H4 (cell line): Measurements from ENCODE around the gene DPY19L3. TPM values are rescaled to one million over a fixed set of nuclear protein-coding genes. Genes with fewer than 3 reads are reported as not detected.
A peak's percentile ranks its signal among the peaks of the same experiment; 100 is the strongest.
"Not testable (repeated sequence)": the region's sequence is repeated elsewhere in the genome, so short reads cannot be mapped to it uniquely, and the experiment has no call there.

Experiments used
- DNase-seq: peaks from one replicate; pipeline ENCODE4 v3.0.0-alpha.2; 2015; ENCODE audit warnings: low spot score
- total RNA-seq: library from RNA; depleted of rRNA; stranded (reverse); fragments of >200 nt; shearing (Covaris generic); gene quantifications from 2 replicates; pipeline ENCODE4 v1.2.3, GENCODE V29; 2014

DPY19L3 gene
- total RNA-seq, 1 experiment from 2014 or later, result 10.7 TPM

GRCh38 chr19:32442650-32443049 lies 37.1 kb downstream of the DPY19L3 start:
- no peak for DNase-seq

GRCh38 chr19:32447534-32447933 lies 42.0 kb downstream of the DPY19L3 start:
- not testable (repeated sequence) for DNase-seq

- DNase-seq, result no peak
These were observed 42.5 kb downstream of the DPY19L3 start for GRCh38 chr19:32448026-32448425.

DNA sequence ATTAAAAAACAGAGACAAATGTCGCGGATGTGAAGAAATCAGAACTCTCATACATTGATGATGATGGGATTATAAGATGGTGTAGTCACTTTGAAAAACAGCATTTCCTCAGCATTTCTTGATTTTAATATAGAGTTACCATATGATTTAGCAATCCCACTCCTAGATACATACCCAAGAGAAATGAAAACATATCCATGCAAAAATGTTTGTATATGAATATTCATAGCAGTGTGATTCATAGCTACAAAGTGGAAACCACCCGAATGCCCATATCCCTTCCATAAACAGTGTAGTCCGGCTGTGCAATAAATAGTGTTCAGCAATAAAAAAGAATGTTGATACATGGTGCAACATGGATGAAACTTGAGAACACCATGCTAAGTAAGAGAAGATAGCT lies 44.6 kb downstream of the DPY19L3 start:
- DNase-seq, result no peak

DNA sequence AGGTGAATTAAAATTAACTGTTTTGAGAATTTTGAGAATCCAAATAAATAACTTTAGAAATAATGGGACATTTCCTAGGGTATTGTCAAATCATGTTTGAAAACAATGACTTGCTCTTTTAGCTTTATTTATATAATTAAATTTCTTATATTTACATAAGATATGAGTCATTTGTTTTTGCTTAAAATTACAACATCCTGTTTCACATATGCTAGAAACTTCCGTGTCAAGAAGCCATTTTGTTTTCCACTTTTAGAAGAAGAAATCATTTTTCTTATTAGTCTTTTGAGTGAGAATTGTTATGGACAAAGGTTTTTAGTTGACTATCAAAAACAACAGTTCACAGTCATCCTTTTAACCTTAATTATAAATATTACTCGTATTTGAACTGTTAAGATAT lies 48.2 kb downstream of the DPY19L3 start:
- peak; percentile 65 for DNase-seq

- no peak for DNase-seq
These were observed 50.8 kb downstream of the DPY19L3 start for GRCh38 chr19:32456406-32456805.

- DNase-seq, result no peak
These were observed 52.1 kb downstream of the DPY19L3 start for GRCh38 chr19:32457571-32458158.

- DNase-seq, result no peak
These were observed 53.0 kb downstream of the DPY19L3 start for GRCh38 chr19:32458500-32459123.

DNA sequence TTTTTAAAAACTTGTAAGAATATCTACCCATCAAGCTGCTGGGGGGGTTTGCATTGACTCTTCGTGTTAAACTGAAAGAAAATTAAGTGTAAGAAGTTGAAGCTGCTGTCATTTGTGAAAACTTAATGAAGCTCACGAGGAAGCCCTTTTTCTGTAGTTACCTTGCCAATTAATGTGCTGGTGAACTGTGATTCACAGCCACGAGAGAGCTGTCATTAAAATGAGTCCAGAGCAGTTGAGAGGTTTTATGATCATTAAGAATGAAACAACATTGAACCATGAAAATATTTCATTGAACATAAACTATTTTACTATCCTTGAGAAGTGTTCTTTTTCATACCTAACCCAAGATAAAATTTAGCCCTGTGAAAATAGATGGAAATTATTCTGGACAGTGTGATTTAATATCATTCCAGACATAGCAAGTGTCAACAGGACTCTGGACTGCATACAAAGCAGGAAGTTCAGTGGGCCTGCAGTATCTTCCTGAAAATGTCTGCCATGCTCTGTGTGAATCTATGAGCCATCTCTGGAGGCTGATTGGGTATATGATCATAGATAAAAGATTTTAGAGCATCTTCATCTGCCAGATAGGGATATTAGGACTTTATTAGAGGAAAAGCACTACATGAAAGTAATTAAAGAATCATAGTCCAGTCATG lies 53.8 kb downstream of the DPY19L3 start:
- no peak for DNase-seq

GRCh38 chr19:32460476-32460875 lies 54.9 kb downstream of the DPY19L3 start:
- DNase-seq, result no peak

DNA sequence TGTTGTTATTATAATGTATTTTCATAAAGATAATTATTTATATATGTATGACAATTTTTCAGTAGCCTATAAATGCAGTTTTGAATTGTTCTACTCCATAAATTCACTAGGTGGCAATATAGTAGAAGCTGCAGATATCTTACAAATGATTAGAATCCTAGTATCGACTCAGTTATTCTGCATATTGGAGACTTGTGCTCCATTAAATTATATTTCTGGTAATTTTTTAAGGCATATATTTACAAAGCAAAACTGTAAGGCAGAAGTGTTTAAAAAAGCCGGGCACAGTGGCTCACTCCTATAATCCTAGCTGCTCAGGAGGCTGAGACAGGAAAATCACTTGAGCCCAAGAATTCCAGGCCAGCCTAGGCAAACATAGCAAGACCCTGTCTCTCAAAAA lies 58.7 kb downstream of the DPY19L3 start:
- DNase-seq, result peak; percentile 16

- DNase-seq, result no peak
These were observed 59.6 kb downstream of the DPY19L3 start for GRCh38 chr19:32465176-32465575.

DNA sequence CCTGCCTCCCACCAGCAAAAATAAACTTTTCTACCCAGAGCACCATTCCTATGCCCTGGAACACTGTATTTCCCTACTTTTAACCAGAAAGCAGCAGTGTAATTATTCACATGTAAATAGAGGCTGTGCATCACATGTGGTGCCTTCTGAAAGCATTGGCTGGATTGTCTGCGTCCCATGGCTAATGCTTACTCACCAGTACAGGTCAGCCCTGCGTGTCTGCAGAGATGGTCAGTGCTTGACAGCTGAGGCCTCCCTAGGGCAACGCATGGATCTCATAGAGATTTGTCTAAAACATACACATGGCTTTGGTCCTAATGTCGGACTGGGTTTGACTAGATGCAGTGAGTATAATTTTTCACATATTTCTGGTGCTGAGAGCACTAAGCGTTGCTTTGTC lies 64.2 kb downstream of the DPY19L3 start:
- DNase-seq, result no peak

GRCh38 chr19:32471095-32471494 lies 65.5 kb downstream of the DPY19L3 start:
- no peak for DNase-seq

DNA sequence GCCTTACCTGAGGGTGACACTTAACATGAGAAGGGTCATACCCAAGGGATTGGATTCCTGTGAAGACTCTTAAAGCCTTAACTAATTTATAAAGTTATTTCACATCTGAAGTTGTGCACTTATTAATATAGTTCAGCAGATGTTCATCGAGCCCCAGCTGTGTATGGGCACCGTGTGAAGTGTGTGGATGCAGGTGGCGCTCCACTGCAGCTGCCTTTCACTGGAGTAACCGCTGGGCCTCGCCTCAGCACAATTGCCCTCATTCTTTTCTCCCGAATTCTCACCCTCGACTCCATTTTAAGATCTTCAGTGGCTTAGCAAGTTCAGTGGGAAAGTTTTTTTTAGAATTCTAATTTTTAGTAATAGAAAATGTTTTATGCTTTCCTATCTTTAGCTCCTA lies 66.2 kb downstream of the DPY19L3 start:
- no peak for DNase-seq

DNA sequence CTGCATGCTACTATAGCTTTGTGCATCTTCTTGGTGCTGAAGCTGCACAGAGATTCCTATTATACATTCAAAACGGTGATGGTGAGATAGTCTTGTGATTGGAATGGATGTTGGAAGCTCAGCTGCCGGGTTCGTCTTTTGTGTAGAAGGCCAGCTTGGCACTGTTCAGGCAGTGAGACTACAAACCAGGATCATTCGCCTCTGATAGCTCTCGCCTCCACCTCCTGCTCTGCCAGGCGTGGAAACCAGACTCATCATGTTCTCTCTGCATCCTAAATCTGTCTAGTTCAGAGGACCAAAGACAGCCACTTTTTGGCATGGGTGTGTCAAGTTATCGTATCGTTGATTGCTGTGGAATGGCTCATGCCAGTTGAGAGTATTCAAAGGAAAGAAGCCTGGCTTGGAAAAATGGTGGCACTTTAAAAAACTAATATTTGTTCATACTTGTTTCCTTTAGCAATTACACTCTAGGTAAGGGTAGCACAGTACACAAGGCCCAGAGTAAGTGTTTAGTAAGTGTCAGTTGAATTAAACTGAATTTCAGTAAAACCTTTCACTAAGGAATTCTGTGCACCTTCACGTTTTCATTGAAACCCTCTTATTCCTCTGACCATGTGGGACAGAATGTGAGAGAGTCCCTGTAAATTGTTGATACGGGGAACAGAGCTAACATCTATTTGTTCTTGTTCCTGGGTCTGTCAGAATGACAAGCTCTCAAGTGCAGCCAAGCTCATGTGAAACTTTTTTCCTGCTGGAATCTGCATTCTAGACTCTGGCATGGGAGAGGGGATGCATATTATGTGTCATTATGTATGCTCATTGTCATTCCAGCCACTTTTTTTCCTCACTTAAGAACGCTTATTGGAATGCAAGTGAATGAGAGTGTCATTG lies 69.8 kb downstream of the DPY19L3 start:
- no peak for DNase-seq

GRCh38 chr19:32476032-32476350 lies 70.4 kb downstream of the DPY19L3 start:
- no peak for DNase-seq

DNA sequence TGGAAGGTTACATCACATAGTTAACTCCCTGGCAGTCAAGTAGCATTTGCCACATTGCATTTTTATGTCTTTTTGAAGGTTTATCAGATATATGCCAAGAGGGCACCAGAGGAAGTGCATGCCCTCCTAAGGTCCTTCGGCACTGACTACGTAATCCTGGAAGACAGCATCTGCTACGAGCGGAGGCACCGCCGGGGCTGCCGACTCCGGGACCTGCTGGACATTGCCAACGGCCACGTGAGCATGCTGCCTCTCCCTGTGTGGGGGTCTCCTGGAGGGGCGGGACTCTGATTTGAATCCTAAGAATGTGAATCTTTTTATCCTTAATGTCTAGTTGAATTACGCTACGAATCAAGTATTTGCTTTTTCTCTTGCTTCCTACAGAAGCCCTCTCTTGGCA lies 74.8 kb downstream of the DPY19L3 start:
- no peak for DNase-seq

DNA sequence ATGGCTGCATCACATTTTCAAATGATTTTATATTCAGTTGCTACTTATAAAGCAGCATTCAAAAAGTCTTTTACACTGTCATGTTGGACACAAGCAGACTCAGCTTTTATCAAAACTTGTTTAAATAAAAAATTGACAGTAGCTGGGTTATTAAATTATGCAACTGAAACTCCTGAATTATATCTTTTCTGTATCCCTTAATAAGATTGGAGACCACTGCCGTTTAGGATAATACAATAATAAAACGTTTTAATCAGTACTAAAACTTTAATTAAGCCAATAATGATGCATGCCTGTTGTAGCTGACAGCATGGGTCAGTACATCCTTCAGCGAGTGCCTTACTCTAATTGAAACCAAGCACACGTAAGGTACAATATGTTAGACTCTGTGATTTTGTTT lies 78.0 kb downstream of the DPY19L3 start:
- DNase-seq, result no peak

DNA sequence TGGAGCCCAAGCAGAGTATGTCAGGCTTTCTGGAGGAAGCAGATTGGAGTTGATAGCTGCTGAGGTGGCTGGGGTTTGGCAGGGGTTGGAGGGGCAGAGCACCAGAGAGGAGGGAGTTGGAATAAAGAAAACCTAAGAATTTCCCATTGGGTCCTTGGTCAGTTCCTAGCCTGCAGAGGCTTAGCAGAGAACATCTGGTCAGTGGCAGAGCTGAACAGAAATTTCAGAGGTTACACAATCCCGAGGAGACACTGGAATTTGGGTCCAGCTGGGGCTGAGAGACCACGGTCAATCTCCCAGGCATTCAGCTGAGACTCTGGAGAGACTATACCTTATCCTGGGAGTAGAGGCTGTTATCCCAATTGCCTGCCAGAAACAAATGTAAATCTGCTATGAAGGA lies 84.4 kb downstream of the DPY19L3 start:
- no peak for DNase-seq

- no peak for DNase-seq
These were observed 91.8 kb downstream of the DPY19L3 start for GRCh38 chr19:32497391-32497790.

- peak; percentile 63 for DNase-seq
These were observed 93.2 kb downstream of the DPY19L3 start for GRCh38 chr19:32498648-32499200.
